GM12873 (cell line): ENCODE results near the gene SLC6A7.
A peak's percentile ranks its signal among the peaks of the same experiment; 100 is the strongest.

ENCODE experiments used
- CTCF ChIP-seq: IDR thresholded peaks from 2 replicates; pipeline ENCODE4 v1.5.1; 2012; ENCODE audit warnings: low read depth, mild to moderate bottlenecking, moderate library complexity, low read length, control low read depth; ENCODE audit not compliant: insufficient read depth; ENCODE audit errors: missing control alignments

The SLC6A7 gene

GRCh38 chr5:150168864-150169263 lies 21.0 kb upstream of the SLC6A7 start:
- no peak for TF ChIP-seq CTCF

- no peak for TF ChIP-seq CTCF
Observed at GRCh38 chr5:150172145-150172544, 17.7 kb upstream of the SLC6A7 start.

GRCh38 chr5:150172556-150172955 lies 17.3 kb upstream of the SLC6A7 start:
- no peak for TF ChIP-seq CTCF

- no peak for TF ChIP-seq CTCF
Observed at GRCh38 chr5:150173161-150173560, 16.7 kb upstream of the SLC6A7 start.

GRCh38 chr5:150174285-150174684 lies 15.6 kb upstream of the SLC6A7 start:
- TF ChIP-seq CTCF: no peak

- TF ChIP-seq CTCF: no peak
Observed at GRCh38 chr5:150175076-150175475, 14.8 kb upstream of the SLC6A7 start.

GRCh38 chr5:150175536-150175935 lies 14.3 kb upstream of the SLC6A7 start:
- peak; percentile 63 for TF ChIP-seq CTCF
